Measurements from ENCODE around the gene ESYT2. TPM values are rescaled to one million over a fixed set of nuclear protein-coding genes. Genes with fewer than 3 reads are reported as not detected.

The ESYT2 gene
- polyA plus RNA-seq, 1 donor (not counting 4 experiments of a cell fraction or from before 2014, with no cell fraction given) = 45.9 TPM

DNA sequence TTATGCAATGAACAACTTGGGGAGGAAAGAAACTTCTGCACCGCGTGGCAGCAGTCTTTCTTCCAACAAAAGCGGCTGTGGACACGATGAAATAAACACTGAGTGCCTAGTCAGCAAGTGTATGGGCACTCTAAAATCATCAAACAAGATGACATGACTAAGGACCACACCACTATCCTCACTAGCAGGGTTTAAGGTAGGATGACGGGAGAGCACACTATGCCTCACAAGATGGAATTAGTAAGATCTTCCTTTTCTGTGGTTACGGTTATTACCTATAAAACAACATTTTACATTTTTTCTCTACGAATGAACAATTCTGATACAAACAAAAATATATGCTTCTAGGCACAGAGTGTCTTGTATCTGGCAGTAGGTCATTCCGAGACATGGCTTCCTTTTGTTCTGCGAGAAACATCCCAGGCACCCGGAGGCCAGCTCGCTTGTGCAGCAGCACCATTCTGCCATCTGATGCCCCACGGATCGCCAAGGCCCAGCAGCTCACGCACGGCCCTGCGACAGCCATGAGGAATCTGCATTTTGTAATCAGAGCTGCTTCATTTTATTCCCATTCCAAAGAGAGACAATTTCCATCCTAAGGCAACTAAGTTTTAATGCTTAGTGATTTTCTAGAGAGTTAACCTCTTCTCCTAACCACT, 70.6 kb downstream of the ESYT2 start:
- no peak overlapping the region for H3K4me2 ChIP-seq (ENCODE audit: control insufficient read depth, extremely low read depth, insufficient read depth, low read depth, low read length)
- H3K4me3 ChIP-seq (ENCODE audit: control insufficient read depth in 2 of 3, extremely low read depth in 1 of 3, insufficient read depth in 2 of 3, low read depth in 1 of 3, low read length in 3 of 3) = no peak overlapping the region
- TF ChIP-seq, protein P1, sequence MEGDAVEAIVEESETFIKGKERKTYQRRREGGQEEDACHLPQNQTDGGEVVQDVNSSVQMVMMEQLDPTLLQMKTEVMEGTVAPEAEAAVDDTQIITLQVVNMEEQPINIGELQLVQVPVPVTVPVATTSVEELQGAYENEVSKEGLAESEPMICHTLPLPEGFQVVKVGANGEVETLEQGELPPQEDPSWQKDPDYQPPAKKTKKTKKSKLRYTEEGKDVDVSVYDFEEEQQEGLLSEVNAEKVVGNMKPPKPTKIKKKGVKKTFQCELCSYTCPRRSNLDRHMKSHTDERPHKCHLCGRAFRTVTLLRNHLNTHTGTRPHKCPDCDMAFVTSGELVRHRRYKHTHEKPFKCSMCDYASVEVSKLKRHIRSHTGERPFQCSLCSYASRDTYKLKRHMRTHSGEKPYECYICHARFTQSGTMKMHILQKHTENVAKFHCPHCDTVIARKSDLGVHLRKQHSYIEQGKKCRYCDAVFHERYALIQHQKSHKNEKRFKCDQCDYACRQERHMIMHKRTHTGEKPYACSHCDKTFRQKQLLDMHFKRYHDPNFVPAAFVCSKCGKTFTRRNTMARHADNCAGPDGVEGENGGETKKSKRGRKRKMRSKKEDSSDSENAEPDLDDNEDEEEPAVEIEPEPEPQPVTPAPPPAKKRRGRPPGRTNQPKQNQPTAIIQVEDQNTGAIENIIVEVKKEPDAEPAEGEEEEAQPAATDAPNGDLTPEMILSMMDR (optimal IDR thresholded peaks at IDR 0.05 in 1 of 3, IDR thresholded peaks at IDR 0.05 in 1 of 3, conservative IDR thresholded peaks at IDR 0.05 in 1 of 3; ENCODE audit: extremely low read depth in 1 of 3, insufficient read depth in 2 of 3, low read length in 3 of 3) = no peak
- TF ChIP-seq EZH2 (IDR thresholded peaks at IDR 0.05; ENCODE audit: low read length) = no peak
- no peaks in the 10 kb centered on the region for H3K27me3 ChIP-seq (ENCODE audit: control insufficient read depth, extremely low read depth, insufficient read depth, low read length)
- H3K27ac ChIP-seq (ENCODE audit: control insufficient read depth, insufficient read depth, low read length) = no peak overlapping the region
- no peak overlapping the region for H3K9ac ChIP-seq (ENCODE audit: control insufficient read depth, extremely low read depth, insufficient read depth, low read length)
- no peaks in the 10 kb centered on the region for H4K20me1 ChIP-seq (ENCODE audit: control insufficient read depth, extremely low read depth, insufficient read depth, low read length)
- peaks cover 26 to 40% of the 10 kb centered on the region in 2 experiments for H3K36me3 ChIP-seq (ENCODE audit: control insufficient read depth in 2 of 2, extremely low read depth in 1 of 2, insufficient read depth in 2 of 2, low read length in 2 of 2)
- FAIRE-seq = no peak
- no peaks in the 10 kb centered on the region for H3K9me1 ChIP-seq (ENCODE audit: control insufficient read depth, extremely low read depth, insufficient read depth, low read length)
- H3K4me1 ChIP-seq (ENCODE audit: control insufficient read depth, extremely low read depth, insufficient read depth, low read length) = peaks cover 17% of the 10 kb centered on the region
- H2AFZ ChIP-seq (ENCODE audit: control insufficient read depth, low read length) = no peak overlapping the region
- H3K9me3 ChIP-seq (ENCODE audit: control insufficient read depth, low read depth, low read length) = no peaks in the 10 kb centered on the region
- dilution Hi-C loops (cut with MboI; ENCODE audit: extremely low pct_ligation_motif_present, low sequenced_read_pairs) = no loop called here
- DNase-seq (ENCODE audit: low read depth, low spot score) = no peak
- no peaks in the 10 kb centered on the region for H3K79me2 ChIP-seq (ENCODE audit: control insufficient read depth, insufficient read depth, low read length)

DNA sequence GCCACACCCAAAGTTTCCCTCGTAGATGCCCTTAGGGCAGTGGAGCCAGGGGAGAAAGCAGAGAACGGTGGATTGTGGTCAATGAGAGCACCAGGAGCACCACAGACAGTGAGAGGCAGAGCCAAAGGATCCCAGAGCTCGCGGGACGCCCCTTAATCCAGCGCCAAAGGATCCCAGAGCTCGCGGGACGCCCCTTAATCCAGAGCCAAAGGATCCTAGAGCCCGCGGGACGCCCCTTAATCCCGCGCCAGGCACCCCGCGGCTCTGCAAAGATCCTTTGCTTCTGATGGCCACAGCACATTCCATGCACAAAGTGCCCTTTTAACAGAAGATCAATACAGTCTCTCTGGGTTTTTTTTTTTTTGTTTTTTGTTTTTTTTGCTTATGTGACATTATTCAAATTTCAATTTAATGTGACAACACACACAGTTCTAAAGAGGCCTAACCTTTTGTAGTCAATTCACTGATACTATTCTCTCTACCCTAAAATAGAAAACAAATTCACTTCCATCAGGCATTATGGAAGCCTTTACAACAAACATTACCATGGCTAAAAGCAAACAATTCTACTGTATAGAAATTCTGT, 71.8 kb downstream of the ESYT2 start:
- no peaks in the 10 kb centered on the region for H3K79me2 ChIP-seq (ENCODE audit: control insufficient read depth, insufficient read depth, low read length)
- dilution Hi-C loops (cut with MboI; ENCODE audit: extremely low pct_ligation_motif_present, low sequenced_read_pairs) = no loop called here
- peaks cover 23 to 41% of the 10 kb centered on the region in 2 experiments for H3K36me3 ChIP-seq (ENCODE audit: control insufficient read depth in 2 of 2, extremely low read depth in 1 of 2, insufficient read depth in 2 of 2, low read length in 2 of 2)

More for the DNA sequence above, 71.8 kb downstream of the ESYT2 start:
- Histone ChIP-seq H3K27ac (ENCODE audit: control insufficient read depth, insufficient read depth, low read length) (no peak overlapping the region), H3K9ac (ENCODE audit: control insufficient read depth, extremely low read depth, insufficient read depth, low read length) (no peak overlapping the region), H3K9me1 (ENCODE audit: control insufficient read depth, extremely low read depth, insufficient read depth, low read length) (no peaks in the 10 kb centered on the region), H4K20me1 (ENCODE audit: control insufficient read depth, extremely low read depth, insufficient read depth, low read length) (no peaks in the 10 kb centered on the region), H3K9me3 (ENCODE audit: control insufficient read depth, low read depth, low read length) (no peaks in the 10 kb centered on the region), H2AFZ (ENCODE audit: control insufficient read depth, low read length) (no peak overlapping the region), H3K27me3 (ENCODE audit: control insufficient read depth, extremely low read depth, insufficient read depth, low read length) (no peaks in the 10 kb centered on the region), H3K4me3 (ENCODE audit: control insufficient read depth in 2 of 3, extremely low read depth in 1 of 3, insufficient read depth in 2 of 3, low read depth in 1 of 3, low read length in 3 of 3) (no peak overlapping the region), H3K4me2 (ENCODE audit: control insufficient read depth, extremely low read depth, insufficient read depth, low read depth, low read length) (no peak overlapping the region), H3K4me1 (ENCODE audit: control insufficient read depth, extremely low read depth, insufficient read depth, low read length) (peaks cover 19% of the 10 kb centered on the region)
- FAIRE-seq (no peak), DNase-seq (ENCODE audit: low read depth, low spot score) (no peak)
- TF ChIP-seq, protein P1 (optimal IDR thresholded peaks at IDR 0.05 in 1 of 3, IDR thresholded peaks at IDR 0.05 in 1 of 3, conservative IDR thresholded peaks at IDR 0.05 in 1 of 3; ENCODE audit: extremely low read depth in 1 of 3, insufficient read depth in 2 of 3, low read length in 3 of 3) = no peak
- TF ChIP-seq EZH2 (IDR thresholded peaks at IDR 0.05; ENCODE audit: low read length) = no peak
